Measurements from ENCODE around the gene GLRX3.

GLRX3 gene

DNA sequence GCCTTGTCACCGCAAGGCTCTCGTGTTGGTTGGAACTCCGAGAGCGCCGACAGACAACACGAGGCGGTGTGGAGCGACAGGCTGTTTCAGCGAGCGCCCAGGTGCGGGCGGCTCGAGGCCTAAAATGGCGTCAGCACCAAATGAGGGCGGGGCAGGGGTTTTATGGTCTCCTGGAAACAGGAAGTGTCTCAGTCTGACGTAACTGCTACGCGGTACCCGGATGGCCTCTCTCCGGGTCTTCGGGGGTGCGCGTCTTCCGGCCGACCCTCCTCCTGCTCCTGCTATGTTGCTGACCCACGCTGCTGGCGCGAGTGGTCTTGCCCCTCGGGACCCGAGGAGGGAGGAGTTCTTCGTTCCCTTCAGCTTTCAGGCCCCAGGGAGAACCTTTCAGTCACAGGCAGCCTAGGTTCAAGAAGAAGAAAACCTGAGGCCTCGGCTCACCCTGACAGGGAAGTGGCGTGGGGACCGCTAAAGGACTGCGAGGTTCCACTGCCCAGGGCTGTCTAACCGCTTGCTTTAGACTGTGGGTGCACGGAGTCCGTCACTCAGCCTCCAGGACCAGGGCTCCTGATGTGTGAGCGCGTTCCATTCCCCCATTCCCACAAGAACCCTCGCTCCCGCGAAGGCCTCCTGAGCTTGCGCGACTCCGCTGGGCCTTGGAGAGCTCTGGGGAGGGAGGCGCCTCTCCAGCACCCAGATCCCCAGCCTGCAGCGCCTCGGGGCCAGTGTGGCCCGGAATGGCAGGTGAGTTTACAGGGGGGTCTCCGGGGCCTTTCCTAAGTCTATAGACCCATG, 77.3 kb downstream of the GLRX3 start:
- no peak for DNase-seq

DNA sequence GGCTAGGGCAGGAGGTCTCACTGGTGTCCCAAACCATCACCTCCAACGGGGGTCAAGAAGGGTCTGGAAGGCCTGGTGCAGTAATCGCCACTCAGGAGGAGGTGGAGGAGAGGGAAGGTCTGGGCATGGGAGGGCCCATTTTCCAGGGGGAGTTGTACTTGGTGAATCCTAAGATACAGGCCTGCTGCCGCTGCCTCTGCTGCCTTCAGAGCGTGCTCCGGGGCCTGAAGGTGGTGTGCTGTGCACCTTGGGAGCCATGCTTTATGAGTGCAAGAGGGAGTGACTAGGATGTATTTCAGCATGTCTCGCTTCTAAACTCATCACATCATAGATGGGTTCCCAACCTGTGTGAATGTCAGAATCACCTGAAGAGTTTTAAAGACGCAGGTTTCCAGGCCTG, 78.2 kb downstream of the GLRX3 start:
- no peak for DNase-seq

DNA sequence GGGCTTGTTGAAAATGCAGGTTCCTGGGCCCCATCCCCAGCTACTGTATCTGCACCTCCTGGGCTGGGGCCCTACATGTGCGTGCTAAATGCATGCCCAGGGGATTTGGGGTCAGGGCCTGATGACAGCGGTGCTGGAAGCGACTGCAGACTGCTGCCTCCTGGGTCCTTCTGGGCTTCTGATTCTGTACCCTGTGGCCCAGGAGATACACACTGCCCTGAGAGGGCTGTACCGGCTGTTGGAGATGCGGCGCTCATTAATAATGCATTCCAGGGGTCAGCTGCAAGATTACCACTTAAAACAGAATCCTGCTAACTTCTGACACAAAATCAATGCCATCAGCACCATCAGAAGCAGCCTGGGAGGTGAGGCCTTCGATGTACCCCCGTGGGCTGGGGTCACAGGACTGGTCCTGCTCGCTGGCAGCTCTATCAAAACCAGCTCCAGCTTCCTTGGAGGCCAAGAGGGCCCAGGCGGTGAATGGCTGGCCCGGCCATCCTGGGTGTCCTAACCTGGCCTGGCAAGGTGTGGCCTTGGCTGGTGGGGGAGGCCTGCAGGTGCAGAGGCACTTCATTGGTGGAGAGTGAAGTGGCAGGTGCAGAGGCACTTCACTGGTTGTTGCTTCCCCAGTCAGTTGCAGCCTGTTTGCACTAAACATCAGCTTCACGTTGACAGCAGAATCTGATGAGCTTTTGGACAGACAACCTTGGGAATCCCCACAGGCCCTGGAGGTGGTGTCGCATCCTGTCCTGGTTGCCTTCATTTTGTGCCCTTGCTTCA, 79.2 kb downstream of the GLRX3 start:
- DNase-seq: no peak

DNA sequence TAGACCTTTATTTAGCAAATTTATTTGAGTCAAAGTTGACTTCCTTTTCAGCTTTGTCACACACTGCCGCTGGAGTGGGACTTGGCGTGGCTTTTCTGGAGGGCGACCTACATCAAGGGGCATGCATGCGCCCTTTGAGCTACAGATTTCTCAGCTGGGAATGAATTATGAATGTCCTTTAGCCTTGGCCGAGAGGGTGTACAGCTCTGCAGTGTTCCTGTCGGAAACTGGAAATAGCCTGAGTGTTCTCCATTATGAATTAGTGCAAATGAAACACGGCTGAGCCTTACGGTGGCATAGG, 79.7 kb downstream of the GLRX3 start:
- DNase-seq: no peak

DNA sequence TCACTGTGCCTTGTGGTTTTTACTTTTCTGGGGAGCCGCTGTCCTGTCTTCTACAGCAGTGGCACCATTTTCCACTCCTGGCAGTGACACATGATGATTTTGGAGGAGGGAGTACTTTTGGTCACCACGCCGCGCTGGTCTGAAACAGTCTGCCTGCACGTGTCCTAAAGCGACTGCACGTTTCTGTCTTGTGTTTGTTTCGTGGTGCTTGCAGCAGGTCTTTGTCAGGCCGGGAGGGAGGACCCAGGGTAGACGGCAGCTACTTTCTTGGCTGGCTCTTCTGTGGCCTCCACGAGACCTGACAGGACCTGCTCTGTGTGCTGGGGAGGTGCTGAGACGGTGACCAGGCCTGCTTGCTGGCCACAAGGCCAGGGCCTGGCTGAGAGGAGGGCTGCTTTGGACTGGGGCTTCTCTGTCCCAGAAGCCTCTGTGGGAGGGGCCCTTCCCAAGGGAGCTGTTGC, 82.0 kb downstream of the GLRX3 start:
- DNase-seq: no peak

DNA sequence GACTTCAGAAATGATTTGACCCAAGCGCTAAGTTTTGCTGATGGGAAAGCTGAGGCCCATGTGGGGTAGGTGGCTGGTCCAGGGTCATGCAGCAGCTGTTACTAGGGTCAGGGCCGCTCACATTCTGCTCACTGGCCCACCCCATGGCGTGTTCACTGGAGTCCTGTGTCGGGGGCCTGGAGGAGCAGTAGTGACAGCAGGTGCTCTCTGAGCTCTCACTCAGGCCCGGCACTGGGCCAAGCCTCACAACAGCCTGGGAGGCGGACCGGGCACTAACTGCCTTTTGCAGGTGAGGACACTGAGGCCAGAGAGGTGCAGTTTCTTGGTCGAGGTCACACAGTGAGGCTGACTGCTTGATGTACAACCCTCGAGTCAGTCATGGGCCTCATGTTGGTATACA, 82.7 kb downstream of the GLRX3 start:
- no peak for DNase-seq

DNA sequence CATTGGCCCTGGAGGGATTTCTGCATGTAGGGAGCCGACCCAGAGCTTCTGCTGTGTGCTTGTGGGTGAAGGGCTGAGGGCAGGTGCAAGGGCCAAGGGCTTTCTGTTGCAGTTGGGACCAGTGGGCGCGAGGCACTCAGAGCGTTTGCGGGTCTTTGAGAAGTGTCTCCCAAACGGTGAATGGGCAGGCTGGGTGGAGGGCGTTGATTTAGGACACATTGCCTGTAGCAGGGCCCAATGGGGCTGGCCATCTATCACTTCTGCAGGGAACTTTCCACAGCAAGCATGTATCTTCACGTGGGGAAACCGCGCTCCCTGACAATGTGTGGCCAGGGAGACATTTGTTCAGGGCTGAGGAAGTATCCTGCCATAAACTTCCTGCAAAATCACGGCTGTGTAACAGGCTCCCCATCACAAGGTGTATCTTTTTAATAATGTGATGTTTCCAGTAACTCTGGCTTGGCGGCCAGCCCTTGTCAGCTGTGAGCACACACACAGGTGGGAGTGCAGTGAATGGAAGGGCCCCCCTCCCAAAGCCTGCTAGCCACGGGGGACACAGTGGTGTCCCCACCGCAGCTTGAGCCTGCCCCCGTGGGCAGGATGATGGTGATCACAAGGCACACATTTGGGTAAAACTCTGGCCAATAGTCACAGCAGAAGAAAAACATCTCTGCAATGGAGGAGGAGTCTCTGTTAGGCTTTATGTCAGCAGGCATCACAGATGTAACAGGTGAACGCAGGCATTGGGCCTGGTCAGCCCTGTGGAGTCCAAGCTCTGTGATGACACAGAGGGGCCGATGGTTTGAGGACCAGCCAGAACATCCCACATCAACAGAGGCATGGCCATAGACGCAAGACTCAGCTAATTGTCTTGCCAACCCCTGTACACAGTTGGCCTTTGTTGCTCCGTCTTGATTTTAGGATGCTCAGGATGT, 84.3 kb downstream of the GLRX3 start:
- no peak for DNase-seq

DNA sequence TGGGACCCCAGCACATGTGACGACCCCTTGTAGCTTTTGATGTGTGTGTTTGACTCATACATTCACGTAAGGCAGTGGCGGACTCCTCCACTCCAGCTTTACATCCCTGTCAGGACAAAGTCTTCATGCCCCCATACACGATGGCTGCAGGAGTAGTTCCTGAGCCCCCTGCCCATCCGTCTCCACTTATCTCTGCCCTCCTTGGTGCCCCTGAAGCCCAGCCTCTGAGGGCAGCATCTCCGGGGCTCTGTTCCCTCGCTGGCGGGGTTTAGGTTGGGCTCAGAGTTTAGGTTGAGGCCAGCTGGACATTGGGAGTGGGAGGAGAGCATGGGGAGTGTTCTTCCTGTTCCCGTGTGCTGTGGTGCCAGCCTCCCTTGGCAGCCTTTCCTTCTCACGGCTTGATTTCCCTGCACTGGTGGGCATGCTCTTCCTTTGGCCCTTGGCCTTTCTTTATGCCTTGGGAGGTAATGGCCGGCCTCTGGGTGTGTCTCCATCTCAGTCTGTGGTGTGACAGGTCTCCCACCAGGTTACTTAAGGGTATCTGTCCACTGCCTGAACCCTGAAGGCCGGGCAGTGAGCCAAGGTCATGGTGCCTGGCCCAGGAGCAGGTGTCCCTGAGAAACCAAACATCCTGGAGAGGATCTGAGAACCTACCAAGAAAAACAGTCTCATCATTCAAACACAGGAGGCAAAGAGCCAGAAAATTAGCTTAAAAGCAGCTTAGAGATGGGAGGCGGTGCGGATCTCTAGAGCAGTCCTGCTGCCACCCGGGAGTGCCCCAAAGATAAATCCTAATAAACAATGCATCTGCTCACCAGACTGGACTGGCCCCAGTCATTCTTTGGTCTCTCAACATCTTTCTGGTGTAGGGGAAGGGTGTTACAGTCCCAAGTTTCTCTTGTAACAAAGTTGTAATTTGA, 85.5 kb downstream of the GLRX3 start:
- no peak for DNase-seq

DNA sequence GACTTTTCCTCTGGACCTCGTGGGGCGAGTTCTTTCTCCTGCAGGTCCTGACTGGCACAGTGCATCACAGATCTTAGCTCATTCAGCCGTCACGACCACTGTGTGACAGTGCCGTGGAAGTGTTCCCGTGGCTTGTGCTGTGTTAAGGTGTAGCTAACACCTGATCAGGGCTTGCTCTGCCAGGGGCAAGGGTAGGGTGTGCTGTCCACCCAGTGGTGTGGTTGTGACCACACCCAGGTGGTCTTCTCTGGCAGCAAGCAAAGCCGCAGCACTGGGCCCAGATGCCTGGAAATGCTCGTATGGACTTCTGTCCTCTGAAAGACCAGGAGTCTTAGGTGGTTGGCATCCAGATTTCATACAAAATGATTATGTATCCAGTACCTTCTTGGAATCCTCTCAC, 86.2 kb downstream of the GLRX3 start:
- DNase-seq: no peak

DNA sequence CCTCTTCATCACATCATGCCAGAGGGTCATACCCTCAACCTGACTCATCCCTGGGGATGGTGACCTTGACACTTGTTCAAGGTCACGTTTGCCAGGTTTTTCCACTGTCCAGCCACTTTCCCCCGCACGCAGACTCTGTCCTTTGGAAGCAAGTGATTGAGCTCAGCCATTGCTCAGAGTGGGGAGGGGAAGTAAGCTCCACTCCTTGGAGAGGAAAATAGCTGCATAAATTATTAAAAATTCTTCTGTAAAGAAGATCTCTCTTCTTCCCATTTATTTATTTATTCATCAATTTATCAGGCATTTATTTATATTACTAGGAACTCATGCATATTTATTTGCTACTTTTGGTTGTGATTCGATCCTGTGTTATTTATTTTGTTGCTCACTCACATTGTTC, 88.0 kb downstream of the GLRX3 start:
- no peak for DNase-seq

DNA sequence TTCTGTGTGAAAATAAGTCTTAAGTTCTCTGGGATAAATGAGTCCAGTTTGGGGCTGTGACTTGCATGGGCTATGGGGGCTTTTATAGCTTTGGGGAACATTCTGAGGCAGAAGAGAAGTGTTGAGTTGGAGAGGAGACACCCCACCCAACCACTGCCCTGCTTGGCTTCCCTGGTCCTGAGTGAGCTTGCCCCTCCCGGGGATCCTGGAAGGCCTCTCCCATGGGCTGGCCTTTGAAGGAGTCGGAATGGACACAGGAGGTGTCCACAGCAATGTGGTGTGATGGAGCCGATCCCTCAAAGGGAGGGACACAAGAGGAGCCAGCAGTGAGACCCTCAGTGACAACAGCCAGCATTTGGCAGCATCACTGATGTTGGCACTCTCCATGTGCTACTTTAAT, 89.8 kb downstream of the GLRX3 start:
- no peak for DNase-seq

DNA sequence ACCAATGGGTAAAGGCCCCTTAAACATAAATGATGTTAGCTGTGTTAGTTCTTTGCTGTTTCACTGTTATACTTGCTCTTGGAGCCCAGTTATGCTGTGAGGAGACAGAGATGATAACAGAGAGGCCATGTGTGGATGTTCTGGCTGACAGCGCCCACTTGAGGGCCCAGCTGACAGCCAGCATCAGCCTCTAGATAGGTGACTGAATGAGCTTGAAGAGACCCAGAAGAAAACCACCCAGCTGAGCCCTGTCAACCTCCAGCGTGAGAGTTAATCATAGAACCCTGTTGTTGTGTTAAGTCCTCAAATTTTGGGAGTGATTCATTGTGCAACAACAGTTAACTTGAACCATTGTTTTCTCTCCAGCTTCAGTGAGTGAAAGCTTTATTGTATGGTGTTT, 91.7 kb downstream of the GLRX3 start:
- no peak for DNase-seq

All from activated CD4-positive, alpha-beta T cell treated with anti-CD3 and anti-CD28 coated beads, Interleukin-10, Interleukin-2, amounts not matched to agents 100 ng/mL and 50 ng/mL, durations not matched to agents 16 hours and 8 hours (primary cell).